Measurements from ENCODE around the gene TMEM59L. TPM values are rescaled to one million over a fixed set of nuclear protein-coding genes. Genes with fewer than 3 reads are reported as not detected.
A peak's percentile ranks its signal among the peaks of the same experiment; 100 is the strongest.

TMEM59L gene
- total and polyA plus RNA-seq, 2 of the 4 experiments (the other 2 are of a cell fraction) = under 0.01 to 5.9 TPM

DNA sequence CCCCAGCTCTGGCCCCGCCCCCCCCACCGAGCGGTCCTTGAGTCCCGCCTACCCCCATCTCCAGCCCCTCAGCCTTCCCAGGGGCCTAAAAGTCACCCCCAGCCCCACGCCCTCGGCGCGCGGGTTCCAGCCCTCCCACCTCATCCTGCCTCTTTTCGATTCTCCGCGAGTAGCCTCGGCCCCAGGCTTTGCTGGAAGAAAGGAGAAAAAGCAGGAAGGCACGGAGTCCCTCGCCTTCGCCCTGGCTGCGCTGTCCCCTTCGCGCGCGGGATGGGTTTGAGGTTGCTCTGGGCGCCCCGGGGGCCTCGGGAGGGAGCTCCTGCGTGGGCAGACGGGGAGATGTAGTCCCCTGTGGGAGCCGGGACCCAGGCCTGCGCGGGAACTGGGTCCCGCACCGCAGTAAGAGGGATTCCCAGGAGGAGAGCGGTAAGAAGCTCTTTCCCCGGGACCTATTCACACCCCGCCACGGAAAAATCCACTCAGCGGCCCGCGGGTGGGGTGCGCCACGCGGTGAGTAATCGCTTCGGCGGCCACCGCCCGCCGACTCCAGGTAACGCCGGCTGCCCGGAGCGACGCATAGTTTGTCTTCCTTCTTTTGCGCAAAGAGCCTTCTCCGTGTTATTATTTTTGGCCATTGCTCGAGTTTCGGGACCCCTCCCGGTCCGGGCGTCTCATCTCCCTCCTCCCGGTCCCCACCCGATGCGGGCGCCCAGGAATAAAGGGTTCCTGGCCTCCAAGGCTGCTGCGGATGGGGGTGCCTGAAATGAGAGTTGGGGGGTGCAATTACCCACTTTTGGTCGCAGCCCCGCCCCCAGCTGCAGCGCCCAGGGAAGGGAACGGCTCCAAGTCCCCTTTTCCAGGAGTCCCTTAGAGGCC, 5.2 kb upstream of the TMEM59L start (continued):
- TF ChIP-seq BHLHE40 (IDR thresholded peaks at IDR 0.05; ENCODE audit: low read depth, low read length) (no peak), MAZ (IDR thresholded peaks at IDR 0.05; ENCODE audit: borderline replicate concordance, low read depth, low read length) (no peak)

DNA sequence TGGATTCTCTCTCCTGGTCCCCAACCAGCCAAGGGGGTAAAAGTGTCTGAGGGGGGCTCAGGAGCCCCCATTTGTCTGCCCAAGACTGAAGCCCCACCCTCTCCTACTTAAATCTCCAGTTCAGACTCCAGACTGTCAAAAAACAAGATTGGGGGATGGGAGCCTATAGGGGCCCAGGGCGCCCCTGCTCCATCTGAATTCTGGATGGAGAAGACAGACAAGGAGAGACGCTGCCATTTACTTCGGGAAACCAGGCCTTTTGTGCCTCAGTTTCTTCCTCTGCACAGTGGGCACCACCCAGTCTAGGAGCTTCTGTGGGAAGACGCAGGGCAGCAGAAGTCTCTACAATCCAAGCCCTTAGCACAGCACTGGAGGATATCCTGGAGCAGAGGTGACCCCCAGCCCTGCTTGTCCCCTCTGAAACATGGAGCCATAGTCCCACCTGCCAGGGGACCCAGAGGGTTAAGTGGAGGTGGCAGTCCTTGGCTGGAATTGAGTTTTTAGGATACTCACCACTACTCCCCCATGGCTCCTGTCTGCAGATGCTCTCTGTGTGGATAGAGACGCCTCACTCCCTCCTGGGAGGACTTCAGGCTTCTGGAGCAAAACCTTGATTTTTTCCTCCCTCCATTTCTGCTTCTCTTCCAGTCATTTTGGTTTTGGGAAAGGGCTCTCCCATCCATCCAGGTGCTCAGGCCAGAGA, 4.4 kb upstream of the TMEM59L start:
- Histone ChIP-seq H4K8ac (ENCODE audit: low read depth in 2 of 2, low read length in 2 of 2) (no peak overlapping the region), H3K56ac (ENCODE audit: extremely low read depth, insufficient read depth, low read length) (no peak overlapping the region), H2BK15ac (ENCODE audit: low read depth, low read length) (no peak overlapping the region), H3K4me2 (ENCODE audit: low read depth, low read length) (no peak overlapping the region), H4K5ac (ENCODE audit: low read depth, low read length) (no peak overlapping the region), H3K27ac (ENCODE audit: insufficient read depth, low read length) (no peak overlapping the region), H3K14ac (replicated peaks; ENCODE audit: low read depth, low read length) (no peak overlapping the region), H3K27me3 (ENCODE audit: control insufficient read depth, insufficient read depth, low read length) (peaks cover 88% of the 10 kb centered on the region), H2AK5ac (ENCODE audit: low read depth, low read length) (no peak overlapping the region), H4K20me1 (ENCODE audit: insufficient read depth, low read length) (peaks cover 4% of the 10 kb centered on the region), H3K9me3 (ENCODE audit: control insufficient read depth, insufficient read depth, low read length) (no peaks in the 10 kb centered on the region), H3K9ac (ENCODE audit: low read depth, low read length) (no peak overlapping the region), H2BK120ac (ENCODE audit: low read depth, low read length) (no peak overlapping the region), H4K91ac (ENCODE audit: insufficient read depth, low read depth, low read length) (no peak overlapping the region), H2BK5ac (ENCODE audit: low read depth, low read length, poor library complexity, severe bottlenecking) (no peak overlapping the region), H3K18ac (ENCODE audit: low read depth, low read length) (no peak overlapping the region), H2AFZ (replicated peaks; ENCODE audit: low read length, poor library complexity) (peak overlapping the region; percentile 56), H2AK9ac (replicated peaks; ENCODE audit: low read depth, low read length, poor library complexity) (peak overlapping the region; percentile 35), H3K4ac (ENCODE audit: low read depth, low read length) (no peak overlapping the region), H3K9me1 (ENCODE audit: insufficient read depth, low read length) (no peaks in the 10 kb centered on the region), H3K4me3 (ENCODE audit: insufficient read depth, low read depth, low read length) (no peak overlapping the region), H3K36me3 (ENCODE audit: control insufficient read depth, insufficient read depth, low read length) (no peaks in the 10 kb centered on the region), H3K79me1 (ENCODE audit: low read depth in 1 of 2, low read length in 2 of 2) (no peaks in the 10 kb centered on the region), H2BK20ac (ENCODE audit: low read depth, low read length) (no peak overlapping the region), H3K23ac (ENCODE audit: low read depth, low read length) (no peak overlapping the region), H3K4me1 (ENCODE audit: control insufficient read depth, insufficient read depth, low read length) (peaks cover 10% of the 10 kb centered on the region; the same call in 1 of the 2 replicates)
- 38% methylated on average over 3 of the region's 5 CpGs; no CpG with 5 or more reads in 1 of the 2 experiments for WGBS, 2 experiments (ENCODE audit: extremely low coverage in 2 of 2, insufficient read length in 1 of 2)
- in situ Hi-C loops (cut with MboI; ENCODE audit: low sequenced_read_pairs) (no loop called here), dilution Hi-C loops (cut with HindIII; ENCODE audit: low sequenced_read_pairs, unreplicated experiment) (no loop called here), intact Hi-C loops (cut with micrococcal nuclease) (no loop called here)
- no peak for ATAC-seq (ENCODE audit: low read depth)
- CTCF ChIA-PET = no interaction called here
- POLR2A ChIA-PET (ENCODE audit: unreplicated experiment) = no interaction called here
- no peak for TF ChIP-seq RFX5 (IDR thresholded peaks at IDR 0.05; ENCODE audit: low read depth, low read length)
- TF ChIP-seq POLR2A (IDR thresholded peaks at IDR 0.05; ENCODE audit: low read depth, low read length) = no peak
- TF ChIP-seq RCOR1 (IDR thresholded peaks at IDR 0.05; ENCODE audit: insufficient replicate concordance, low read length) = no peak
- TF ChIP-seq BHLHE40 (IDR thresholded peaks at IDR 0.05; ENCODE audit: low read depth, low read length) = no peak
- TF ChIP-seq MAZ (IDR thresholded peaks at IDR 0.05; ENCODE audit: borderline replicate concordance, low read depth, low read length) = no peak
- TF ChIP-seq FOS (IDR thresholded peaks at IDR 0.05; ENCODE audit: low read depth, low read length) = no peak
- BruUV-seq (replicated peaks) = no TSS peak
- no peak for DNase-seq

Measured in IMR-90 (cell line).